ENCODE measurements around the gene FAM50A. TPM values are rescaled to one million over a fixed set of nuclear protein-coding genes. Genes with fewer than 3 reads are reported as not detected.

FAM50A gene
- total RNA-seq, 1 experiment from 2014 or later = 62.2 TPM

Small RNA genes lying within 50 kb of the gene (small RNA-seq; reads per million reads assigned to genes)
- gene MIR6858 = 0 reads per million in 2 experiments
- 0 reads per million in 2 experiments for gene RN7SL697P
- gene SNORA70 = 0 reads per million in 2 experiments

Other genes with a start within 250 kb of the FAM50A start
- not detected in 2 replicates for gene OPN1MW2, start 224.4 kb upstream of the FAM50A start, total RNA-seq (2014; rRNA removed; shearing (Covaris generic))
- not detected in 2 replicates for gene OPN1MW3, start 186.6 kb upstream of the FAM50A start, total RNA-seq (2014; rRNA removed; shearing (Covaris generic))
- gene TEX28, start 149.0 kb upstream of the FAM50A start, total RNA-seq (2014; rRNA removed; shearing (Covaris generic)) = not detected in 2 replicates
- gene TKTL1, start 148.3 kb upstream of the FAM50A start, total RNA-seq (2014; rRNA removed; shearing (Covaris generic)) = not detected in 2 replicates
- 901 and 1,031 TPM in 2 replicates for gene FLNA, start 69.5 kb upstream of the FAM50A start, total RNA-seq (2014; rRNA removed; shearing (Covaris generic))
- 85.8 and 98.2 TPM in 2 replicates for gene EMD, start 64.8 kb upstream of the FAM50A start, total RNA-seq (2014; rRNA removed; shearing (Covaris generic))
- 5,948 and 7,043 TPM in 2 replicates for gene RPL10, start 45.8 kb upstream of the FAM50A start, total RNA-seq (2014; rRNA removed; shearing (Covaris generic))
- 45.8 and 48.9 TPM in 2 replicates for gene DNASE1L1, start 34.9 kb upstream of the FAM50A start, total RNA-seq (2014; rRNA removed; shearing (Covaris generic))
- 43.7 and 53.6 TPM in 2 replicates for gene TAFAZZIN, start 32.6 kb upstream of the FAM50A start, total RNA-seq (2014; rRNA removed; shearing (Covaris generic))
- 99.0 and 105 TPM in 2 replicates for gene ATP6AP1, start 15.5 kb upstream of the FAM50A start, total RNA-seq (2014; rRNA removed; shearing (Covaris generic))
- gene GDI1, start 7.0 kb upstream of the FAM50A start, total RNA-seq (2014; rRNA removed; shearing (Covaris generic)) = 99.9 and 117 TPM in 2 replicates
- 6.5 and 7.1 TPM in 2 replicates for gene PLXNA3, start 14.1 kb downstream of the FAM50A start, total RNA-seq (2014; rRNA removed; shearing (Covaris generic))
- gene LAGE3, start 35.1 kb downstream of the FAM50A start, total RNA-seq (2014; rRNA removed; shearing (Covaris generic)) = 35.4 and 45.5 TPM in 2 replicates
- gene UBL4A, start 42.5 kb downstream of the FAM50A start, total RNA-seq (2014; rRNA removed; shearing (Covaris generic)) = 93.2 and 97.7 TPM in 2 replicates
- 27.9 and 34.8 TPM in 2 replicates for gene SLC10A3, start 46.5 kb downstream of the FAM50A start, total RNA-seq (2014; rRNA removed; shearing (Covaris generic))
- 42.1 and 44.3 TPM in 2 replicates for gene FAM3A, start 72.1 kb downstream of the FAM50A start, total RNA-seq (2014; rRNA removed; shearing (Covaris generic))
- gene G6PD, start 102.7 kb downstream of the FAM50A start, total RNA-seq (2014; rRNA removed; shearing (Covaris generic)) = 369 and 378 TPM in 2 replicates
- 33.2 and 37.9 TPM in 2 replicates for gene IKBKG, start 103.5 kb downstream of the FAM50A start, total RNA-seq (2014; rRNA removed; shearing (Covaris generic))
- not detected in 2 replicates for gene CTAG1A, start 141.0 kb downstream of the FAM50A start, total RNA-seq (2014; rRNA removed; shearing (Covaris generic))
- gene CTAG1B, start 175.1 kb downstream of the FAM50A start, total RNA-seq (2014; rRNA removed; shearing (Covaris generic)) = not detected in 2 replicates
- not detected in 2 replicates for gene CTAG2, start 209.4 kb downstream of the FAM50A start, total RNA-seq (2014; rRNA removed; shearing (Covaris generic))